CD4-positive, alpha-beta T cell treated with Interleukin-4 for 1 hour (primary cell): ENCODE results near the gene TXN2.

Source experiments
- DNase-seq, 2 donors: peaks; one replicate each; pipeline ENCODE4 v3.0.0-alpha.2; 2020 to 2022

The TXN2 gene

DNA sequence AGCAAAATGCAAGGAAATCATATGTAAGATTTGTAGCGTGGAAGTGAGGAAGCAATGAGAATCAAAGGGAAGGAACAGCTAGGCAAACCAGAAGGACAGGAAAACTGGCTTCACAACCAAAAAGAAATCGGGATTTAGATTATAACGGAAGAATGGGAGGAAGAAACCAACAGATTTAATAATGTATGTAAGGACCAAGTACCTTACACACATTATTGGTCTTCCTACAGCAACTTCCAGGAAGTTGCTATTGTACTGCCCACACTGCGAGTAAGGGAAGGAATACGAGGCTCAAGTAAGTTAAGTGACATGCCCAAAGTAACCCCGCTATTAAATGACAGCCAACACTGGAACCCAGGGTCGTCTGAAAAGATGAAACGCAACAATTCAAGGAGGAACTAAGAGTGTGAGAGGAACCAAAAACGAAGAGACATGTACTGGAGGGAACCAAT lies 473 bp downstream of the TXN2 start:
- DNase-seq: no peak

DNA sequence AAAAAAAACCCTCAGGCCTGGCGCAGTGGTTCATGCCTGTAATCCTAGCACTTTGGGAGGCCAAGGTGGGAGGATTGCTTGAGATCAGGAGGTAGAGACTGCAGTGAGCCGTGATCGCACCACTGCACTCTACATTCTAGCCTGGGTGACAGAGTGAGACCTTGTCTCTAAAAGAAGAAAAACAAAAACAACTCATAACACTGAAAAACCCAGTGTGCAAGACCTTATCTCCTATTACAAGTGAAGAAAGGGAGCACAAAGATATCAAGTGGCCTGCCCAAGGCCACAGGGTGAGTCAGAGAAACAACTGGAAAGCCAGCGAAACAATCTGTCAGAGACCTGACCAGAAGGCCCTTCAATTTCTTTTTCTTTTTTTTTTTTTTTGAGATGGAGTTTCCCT lies 2.5 kb downstream of the TXN2 start:
- DNase-seq: no peak

DNA sequence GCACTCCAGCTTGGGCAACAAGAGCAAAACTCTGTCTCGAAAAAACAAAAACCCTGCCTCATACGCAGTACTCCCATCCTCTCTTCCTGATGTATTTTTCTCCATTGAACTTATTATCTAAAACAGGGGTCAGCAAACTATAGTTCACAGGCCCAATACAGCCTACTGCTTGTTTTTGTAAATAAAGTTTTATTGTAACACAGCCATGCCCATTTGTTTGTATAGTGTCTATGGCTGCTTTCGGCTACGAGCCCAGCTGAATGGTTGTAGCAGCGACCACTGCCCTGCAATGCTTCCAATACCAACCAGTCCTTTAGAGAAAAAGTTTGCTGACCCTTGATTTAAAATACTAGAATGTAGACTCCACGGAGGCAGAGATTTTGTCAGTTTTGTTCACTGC lies 6.1 kb downstream of the TXN2 start:
- DNase-seq: no peak

DNA sequence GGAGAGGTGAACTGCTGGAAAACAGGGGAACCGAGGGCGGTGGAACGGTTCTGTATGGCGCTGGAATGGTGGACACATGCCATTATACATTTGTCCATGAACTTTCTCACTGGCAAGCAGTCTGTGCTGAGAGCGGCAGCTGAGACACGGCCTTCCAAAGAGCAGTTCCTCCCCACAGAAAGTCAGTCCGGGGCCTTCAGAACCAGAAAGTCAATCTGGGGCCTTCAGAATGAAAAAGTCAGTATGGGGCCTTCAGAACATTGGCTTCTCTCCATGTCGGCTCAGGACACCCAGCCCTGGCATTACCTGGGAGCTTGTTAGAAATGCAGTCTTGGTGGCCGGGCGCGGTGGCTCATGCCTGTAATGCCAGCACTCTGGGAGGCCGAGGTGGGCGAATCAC lies 8.8 kb downstream of the TXN2 start:
- DNase-seq: no peak

DNA sequence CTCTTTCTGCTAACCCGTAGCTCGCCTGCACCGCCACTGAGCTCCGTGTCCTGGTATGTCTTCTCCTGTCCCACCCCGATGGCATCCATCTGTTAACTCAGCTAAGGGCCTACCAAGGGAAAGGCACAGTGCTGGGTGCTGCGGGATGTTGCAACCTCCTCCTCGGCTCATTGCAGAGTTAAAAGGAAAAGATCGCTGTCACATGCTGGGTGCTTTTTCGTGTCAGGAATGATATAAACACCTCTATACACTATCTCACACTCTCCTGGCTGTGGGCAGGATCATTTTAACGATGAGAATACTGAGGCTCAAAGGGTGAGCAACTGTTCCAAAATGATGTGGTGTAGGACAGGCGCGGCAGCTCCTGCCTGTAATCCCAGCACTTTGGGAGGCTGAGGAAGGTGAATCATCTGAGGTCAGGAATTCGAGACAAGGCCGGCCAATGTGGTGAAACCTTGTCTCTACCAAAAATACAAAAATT lies 10.1 kb downstream of the TXN2 start:
- no peak for DNase-seq

DNA sequence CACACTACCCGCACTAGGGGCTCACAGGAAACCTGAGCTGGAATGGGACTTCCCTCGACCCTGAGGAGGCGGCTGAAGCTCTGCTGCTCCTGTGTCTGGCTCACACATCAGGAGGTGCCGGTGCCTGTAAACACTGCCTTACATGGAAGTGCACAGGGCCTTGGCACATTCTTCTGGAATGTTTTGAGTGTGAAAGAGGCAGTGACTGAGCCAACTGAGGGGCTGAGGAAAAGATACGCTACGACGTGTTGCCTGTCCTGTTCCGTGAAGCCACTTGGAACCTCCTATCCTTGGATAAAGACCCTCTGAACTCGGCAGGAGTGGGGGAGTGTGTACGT lies 10.5 kb downstream of the TXN2 start:
- no peak for DNase-seq

DNA sequence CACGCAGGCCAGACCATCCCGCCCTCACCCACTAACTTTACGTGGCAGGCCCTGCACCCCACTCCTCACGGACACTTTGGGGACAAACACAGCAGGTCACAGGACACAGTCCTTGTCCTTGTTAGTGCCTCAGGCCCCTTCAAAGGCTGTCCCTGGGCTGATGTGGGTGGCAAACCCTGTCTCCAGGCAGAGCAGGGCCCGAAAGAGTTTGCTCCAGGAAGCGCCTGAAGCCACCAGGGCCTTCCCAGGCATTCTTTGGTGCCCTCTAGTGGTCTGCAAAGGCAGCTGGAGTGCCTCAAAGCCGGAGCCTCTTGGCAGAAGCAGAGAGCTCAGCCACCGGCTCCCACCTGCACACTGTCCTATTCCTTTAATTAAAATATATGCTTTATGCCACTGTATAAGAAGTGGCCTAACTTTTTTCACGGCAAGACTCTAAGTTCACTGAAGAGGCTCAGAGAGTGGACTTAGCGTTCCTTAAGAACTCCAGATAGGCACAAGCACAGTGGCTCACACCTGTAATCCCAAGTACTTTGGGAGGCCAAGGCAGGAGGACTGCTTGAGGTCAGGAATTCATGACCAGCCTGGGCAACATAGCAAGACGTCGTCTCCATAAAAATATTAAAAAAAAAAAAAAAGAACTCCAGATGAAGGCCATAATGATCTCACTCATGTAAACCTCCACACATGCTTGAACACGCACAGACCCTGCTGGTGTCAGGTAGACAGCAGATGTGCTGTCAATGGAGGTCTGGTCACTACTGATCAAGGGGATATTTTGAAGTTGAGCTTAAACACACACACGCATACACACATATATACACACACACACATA lies 11.1 kb downstream of the TXN2 start:
- DNase-seq: peak; percentile 90

DNA sequence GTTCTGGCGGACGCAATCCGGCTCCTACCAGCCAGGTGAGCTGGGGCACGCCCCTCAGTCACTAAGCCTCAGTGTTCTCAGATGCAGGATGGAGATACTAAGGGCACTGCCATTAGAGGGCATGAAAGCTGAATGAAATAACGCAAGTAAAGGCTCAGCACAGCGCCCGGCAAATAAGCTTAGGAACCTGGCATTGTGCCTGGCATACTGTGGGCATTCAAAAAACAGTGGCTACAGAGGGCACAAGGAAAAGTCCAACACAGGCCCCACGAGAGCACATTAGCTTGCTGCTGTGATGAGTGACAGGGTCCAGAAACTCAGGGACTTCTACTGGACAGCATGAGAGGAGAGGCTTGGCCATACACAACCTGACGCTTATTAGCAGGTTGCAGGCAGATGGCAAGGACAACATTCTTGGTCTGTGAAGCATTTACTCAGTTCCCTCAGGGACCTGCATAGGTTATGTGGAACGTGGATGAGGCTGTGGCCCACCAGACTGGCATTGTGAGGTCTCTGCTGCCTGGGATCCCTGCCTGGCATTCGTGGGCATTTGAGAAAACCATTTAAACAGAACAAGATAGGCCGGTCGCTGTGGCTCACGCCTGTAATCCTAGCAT lies 12.2 kb downstream of the TXN2 start:
- no peak for DNase-seq

DNA sequence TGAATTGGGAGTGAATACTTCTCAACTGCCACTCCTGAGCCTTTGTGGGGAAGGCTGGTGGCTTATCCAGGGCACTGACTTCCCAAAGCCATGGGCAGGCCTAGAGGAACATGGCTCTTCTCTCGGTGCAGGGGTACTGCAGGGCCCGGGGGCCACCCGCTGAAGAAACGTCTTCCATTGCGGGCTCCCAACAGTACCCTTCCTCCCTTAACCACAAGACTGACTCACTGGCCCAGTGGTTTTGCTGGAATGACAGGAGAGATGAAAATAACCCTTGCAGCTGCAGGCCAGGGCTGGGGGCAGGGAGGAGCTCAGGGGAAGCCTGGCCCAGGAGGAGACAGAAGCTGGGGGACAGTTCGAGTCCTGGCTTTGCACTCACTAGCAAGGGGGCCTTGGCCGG lies 13.5 kb downstream of the TXN2 start:
- no peak for DNase-seq

DNA sequence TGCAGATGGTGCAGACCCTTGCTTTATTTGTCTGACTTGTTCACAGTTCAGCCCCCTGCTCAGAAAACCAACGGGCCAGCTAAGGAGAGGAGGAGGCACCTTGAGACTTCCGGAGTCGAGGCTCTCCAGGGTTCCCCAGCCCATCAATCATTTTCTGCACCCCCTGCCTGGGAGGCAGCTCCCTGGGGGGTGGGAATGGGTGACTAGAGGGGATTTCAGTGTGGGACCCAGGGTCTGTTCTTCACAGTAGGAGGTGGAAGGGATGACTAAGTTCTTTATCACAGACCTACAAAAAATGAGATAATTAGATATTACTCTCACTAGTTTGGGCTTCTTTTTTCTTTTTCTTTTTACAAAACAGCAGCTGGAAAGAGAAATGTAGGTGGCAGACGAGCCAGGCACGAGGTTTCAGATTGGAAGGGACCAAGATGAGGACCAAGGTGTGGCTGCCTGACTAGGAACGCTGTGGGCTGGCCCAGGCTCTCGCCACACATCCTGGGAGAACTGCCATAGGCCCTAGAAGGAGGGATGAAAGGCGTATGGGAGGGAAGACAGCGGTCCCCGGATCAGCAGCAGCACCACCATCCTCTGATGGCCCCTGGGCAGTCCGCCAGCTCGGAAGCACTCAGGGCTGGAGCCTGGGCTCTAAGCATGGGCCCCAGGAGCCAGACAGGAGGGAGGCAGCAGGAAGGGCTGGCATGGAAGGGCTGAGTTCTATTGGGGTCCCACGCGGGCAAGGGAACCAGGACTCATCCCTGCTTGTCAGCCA lies 14.2 kb downstream of the TXN2 start:
- no peak for DNase-seq

DNA sequence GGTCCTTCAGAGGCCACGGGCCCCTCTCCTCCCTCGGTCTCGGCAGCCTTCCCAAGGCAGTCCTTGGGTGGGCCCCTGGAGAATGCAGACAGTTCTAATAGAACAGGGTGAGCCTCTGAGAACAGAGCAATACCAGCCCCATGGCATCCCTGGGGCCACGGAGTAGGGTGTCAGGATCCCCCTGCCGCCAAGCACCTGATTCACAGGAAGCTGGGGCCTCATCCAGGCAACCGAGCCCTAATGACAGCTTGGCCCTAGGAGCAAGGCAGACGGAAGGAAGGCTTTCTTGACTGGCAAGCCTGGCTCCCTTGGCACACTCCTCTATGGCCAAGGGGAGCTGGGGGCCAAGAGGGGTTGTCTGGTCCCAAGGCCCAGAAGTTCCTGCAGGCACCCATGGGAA lies 15.2 kb downstream of the TXN2 start:
- no peak for DNase-seq

DNA sequence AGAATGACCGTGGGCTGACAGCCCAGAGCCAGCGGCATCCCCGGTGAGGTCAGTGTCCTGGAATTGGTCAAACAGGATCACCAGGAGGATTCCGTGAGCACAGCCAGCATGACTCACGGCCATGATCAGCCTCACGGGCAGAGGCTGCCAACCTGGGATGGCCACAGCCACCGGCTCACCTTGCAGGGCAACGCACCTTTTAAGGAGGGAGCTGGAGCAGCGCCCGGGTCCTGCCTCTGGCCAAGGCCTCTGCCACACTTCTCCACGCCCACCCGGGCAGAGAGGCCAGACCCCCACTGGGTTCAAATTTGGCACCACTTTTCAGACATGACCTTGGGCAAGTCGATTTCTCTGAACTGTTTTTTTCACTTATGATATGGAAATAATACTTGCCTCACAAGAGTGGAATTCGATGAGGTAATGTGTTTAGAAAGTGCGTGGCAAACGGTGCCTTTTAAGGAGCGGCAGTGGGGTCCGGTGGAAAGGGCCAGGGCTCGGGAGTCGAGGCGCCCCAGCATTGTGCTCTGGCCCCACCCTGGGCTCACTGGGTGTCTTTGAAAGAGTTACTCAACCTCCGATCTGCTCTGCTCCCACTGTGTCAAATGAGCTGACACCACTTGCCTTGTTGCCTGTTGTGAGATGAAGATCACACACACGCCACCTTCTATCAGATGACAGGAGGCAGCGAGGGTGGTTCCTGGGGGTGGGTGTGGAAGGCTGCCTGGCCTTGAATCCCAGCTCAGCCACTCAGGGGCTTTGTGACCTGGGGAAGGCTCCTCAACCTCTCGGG lies 16.0 kb downstream of the TXN2 start:
- no peak for DNase-seq

DNA sequence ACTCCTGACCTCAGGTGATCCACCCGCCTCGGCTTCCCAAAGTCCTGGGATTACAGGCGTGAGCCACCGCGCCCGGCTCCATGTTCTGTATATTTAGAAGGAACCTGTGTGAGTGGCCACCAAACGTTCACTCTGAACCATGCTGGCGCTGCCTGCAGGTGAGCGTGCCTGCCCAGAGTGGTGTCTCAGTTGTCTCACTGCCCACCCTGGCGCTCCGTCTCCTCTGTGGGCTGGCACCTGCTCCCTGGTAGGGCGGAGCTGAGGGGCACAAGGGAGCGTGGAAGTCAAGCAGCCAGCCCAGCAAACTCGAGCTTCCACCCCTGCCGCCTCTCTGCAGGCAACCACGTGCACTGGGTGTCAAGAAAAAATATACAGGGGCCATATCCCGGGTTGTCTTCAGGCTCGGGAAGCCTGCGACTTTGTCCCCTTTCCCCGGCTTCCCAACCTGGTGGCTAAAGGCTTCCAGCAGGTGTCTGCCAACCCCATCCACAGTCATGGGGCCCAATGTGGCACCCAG lies 16.7 kb downstream of the TXN2 start:
- DNase-seq: no peak

DNA sequence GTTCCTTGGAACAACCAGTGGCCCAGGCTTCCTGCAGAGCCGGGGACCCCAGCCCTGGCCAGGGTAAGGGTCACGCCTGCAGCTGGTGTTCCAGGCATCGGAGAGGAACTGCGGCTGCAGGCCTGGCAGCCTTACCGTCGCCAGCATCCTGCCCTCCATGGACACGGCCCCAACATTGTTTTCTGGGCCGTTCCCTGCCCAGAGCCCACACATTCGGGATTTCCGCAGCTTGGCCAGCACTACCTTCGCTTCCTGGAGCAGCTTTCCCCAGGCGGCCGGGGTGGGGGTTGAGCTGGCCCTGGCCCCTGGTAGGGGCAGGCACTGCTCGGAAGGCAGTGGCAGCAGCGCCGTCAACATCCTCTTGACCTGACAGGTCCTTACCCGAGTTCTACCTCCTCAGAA lies 17.7 kb downstream of the TXN2 start:
- DNase-seq: no peak

DNA sequence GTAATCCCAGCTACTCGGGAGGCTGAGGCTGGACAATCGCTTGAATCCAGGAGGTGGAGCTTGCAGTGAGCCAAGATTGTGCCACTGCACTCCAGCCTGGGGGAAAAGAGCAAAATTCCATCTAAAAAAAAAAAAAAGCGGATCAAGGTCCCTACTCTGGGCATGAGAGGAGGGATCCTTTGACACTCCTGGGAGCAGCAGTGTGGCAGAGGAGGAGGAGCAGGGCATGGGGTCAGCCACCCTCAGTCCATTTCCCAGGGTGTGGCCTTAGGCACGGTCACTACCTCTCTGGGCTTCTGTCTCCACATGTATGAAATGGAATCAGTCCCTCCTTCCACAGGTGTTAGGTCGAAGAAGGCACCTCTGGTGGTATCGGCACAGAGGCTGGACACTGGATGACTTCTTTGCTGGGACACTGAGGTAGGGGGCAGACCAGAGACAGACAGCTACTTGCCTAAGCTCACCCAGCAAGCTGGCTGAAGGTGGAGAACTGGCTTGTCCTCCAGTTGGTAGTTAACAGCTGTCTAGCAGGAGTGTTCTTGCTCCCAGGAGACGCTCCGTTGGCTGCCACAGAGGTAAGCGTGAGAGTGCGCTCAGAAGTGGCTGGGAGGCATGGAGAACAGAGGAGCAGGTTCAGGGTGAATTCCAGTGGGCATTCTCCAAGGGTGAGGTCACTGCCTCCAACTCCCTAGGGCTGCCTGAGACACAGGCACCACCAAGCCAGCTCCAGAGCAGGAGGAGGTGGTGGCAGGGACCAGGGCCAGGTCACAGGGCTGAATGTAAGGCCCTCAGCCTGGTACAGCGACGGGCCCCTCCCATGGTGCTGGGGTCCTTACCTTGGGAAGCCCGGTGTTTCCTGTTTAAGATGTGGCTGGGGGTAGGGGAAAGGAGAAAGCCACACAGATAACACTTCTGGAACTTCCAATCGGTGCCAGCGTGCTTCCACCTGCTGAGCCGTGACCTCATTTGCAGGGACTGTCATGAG lies 19.5 kb downstream of the TXN2 start:
- DNase-seq: no peak

DNA sequence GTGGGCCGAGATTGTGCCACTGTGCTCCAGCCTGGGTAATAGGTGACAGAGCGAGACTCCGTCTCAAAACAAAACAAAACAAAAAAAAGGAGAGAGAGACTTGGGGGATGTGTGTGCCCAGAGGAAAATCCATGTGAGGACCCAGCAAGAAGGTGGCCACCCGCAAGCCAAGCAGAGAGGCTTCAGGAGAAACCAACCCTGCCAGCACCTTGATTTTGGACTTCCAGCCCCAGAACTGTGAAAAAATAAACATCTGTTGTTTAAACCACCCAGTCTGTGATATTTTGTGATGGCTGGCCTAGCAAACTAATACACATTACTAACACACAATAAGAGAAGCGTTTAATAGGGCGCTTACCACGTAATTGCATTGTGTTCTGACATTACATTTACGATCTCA lies 21.2 kb downstream of the TXN2 start:
- DNase-seq: no peak

DNA sequence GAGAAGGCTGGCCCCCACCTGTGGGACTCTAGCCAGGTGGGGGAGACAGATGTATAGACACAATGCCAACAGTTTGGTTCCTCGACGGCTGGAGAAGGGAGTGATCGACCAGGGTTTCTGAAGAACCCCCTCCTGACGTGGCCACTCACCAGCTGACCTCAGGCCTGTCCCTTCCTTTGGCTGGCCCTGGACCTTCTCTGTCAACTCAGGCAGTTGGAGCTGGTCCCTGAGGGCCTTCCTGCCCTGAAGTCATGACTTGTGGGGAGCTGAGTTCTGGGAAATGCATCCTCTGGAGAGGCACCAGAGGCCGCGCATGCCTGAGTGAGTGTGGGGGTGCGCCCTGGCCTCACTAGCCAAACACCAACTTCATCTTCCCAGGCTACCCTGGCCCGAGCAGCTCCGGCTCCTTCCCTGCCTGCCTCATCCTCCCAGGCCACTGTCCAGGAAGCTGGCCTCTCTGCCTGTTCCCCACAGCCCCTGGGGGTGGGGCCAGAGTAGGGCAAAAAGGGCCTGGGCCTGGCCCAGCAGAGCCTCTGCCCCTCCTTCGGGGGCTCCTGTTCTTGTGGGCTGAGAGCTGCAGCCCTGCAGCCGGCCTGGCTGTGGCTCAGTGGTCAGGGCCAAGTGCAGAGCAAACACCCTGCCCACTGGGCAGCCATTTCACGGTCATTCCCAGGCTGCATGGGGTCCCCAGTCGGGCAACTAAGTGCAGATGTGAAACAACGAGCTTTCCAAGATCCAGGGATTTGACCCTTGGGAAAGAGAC lies 23.6 kb downstream of the TXN2 start:
- DNase-seq: no peak

DNA sequence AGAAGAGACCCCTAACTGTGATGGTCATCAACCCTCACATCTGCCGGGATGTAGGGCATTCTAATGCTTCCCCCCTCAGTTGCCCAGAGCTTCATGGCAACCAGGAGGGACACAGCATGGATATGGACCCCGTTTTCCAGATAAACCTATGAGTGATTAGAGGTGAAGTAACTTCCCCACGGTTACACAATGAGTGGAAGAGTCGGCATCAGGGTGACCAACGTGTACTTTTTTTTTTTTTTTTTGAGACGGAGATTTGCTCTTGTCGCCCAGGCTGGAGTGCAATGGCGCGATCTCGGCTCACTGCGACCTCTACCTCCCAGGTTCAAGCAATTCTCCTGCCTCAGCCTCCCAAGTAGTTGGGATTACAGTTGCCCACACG lies 25.0 kb downstream of the TXN2 start:
- DNase-seq: no peak

DNA sequence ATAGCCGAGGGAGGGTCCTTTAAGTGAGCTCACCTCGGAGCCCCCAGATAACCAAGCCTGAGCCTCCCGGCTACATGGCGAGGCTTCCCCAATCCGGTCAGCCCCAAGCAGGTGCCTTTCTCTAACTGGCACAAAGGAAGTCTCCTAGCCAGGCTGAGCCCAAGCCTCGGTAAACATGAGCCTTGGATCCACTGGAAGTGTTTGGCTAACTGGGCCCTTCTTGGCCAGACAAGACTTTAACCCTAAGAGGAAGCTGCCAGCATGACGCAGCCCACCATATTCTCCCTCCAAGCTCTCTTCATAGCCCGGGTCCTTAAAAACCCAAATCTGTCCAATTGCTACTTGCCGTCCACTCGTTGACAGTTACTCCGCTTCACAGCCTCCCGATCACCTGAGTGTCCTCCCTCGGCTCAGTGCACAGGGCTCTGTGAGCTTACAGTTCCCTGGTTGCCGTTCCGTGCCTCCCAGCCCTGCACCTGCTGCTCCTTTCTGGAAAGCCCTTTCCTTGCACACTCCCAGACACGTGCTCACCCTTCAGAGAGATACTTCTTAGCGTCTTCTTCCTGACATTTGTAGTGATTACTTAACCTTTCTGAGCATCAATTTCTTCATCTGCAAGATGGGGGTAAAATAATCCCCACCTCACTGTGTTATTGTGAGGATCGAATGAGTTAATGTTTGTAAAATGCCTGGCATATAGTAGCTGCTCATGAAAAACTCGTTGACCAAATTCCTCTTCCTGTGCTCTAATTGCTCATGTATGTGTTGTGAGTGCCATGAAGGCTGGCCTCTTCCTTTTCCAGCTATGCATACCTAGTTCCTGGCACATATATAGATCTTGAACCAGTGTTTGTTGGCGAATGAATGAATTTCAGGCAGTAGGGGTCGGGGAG lies 25.6 kb downstream of the TXN2 start:
- DNase-seq: no peak
